ENCODE results near the gene LSM10.

Gene LSM10

DNA sequence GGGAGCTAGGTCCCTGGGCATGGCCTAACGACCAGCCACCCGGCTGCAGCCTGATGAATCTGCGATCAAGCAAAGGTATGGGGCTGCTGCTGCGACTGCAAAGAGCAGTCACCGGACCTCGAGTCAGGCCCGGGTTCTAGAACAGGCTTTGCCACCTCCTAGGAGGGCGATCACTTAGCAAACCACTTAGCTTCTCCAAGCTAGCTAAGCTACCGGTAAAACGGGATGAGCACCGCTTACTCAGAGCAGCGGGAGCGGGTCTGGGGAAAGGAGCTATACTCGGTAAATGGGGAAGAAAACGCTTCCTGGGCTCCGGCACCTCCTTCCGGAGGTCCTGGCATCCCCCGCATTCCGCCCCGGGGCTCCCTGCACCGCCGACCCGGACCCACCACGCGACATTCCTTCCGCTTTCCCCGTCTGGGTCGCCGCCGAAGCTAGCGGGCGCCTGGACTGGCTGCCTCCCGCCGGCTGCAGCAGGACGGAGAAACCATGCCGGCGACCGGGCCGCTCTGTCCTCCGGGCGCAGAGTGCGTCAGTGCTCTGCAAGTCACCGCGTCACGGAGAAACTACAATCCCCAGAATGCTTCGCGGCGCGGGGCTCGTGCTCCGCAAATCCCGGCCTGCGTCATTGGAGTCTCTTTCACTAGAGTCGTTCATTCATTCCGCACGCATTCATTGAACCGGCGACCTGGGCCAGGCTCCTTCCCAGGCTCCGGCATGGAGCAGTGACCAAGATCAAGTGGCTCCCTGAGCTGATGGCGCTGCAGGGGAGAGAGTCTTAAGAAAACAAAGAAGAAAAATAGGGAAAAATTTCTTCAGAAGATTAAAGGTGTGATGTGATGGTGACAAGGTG lies at the start of gene LSM10:
Gene LSM10 (minus strand): TSS at position 531 of the 853 bp plus-strand sequence. CDS start 3,779 bp downstream, outside the sequence.
- Mint-ChIP-seq H3K36me3 (peaks cover 23% of the 10 kb centered on the region), H3K4me1 (peaks cover 36% of the 10 kb centered on the region), H3K9me3 (peaks cover 2% of the 10 kb centered on the region), H3K27ac (peak within 1 kb of the TSS; percentile 95), H3K4me3 (peak within 1 kb of the TSS; percentile 96), H3K27me3 (no peaks in the 10 kb centered on the region)
- CTCF ChIA-PET: interaction anchor here (1.0 to 3.6 kb wide), 5 partner anchors 9 to 55 kb away, joined by 3 to 16 read pairs (median 12); no protein-coding TSS in a partner anchor
- peak; percentile 95 for DNase-seq

DNA sequence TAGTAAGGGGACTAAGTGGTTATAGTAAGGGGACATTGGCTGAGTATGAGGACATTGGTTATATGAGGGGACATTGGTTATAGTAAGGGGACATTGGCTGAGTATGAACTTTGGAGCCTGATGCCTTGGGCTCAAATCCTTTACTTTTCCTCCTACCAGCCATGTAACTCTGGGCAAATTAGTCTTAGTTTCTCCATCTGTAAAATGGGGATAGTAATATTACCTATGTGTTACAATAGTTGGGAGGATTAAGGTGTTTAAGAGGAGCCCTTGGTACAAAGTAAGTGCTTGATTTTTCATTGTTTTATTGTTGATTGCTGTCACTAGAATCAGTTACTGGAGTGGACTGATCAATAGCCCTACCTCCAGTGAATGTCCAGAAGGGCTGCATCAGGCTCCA lies 49.7 kb upstream of the LSM10 start:
- H3K36me3 Mint-ChIP-seq: peaks cover 4% of the 10 kb centered on the region
- H3K4me1 Mint-ChIP-seq: peaks cover 25% of the 10 kb centered on the region
- DNase-seq: no peak
- no peaks in the 10 kb centered on the region for H3K9me3 Mint-ChIP-seq
- CTCF ChIA-PET: interaction anchor here (0.9 to 2.3 kb wide), 5 partner anchors 8 to 105 kb away, joined by 3 to 8 read pairs (median 4); no protein-coding TSS in a partner anchor
- peaks cover 5% of the 10 kb centered on the region for H3K27me3 Mint-ChIP-seq
- H3K27ac Mint-ChIP-seq: no peak overlapping the region
- no peak overlapping the region for H3K4me3 Mint-ChIP-seq

GRCh38 chr1:36446746-36447145 lies 49.0 kb upstream of the LSM10 start:
- Mint-ChIP-seq H3K4me1 (peaks cover 23% of the 10 kb centered on the region), H3K9me3 (no peaks in the 10 kb centered on the region), H3K4me3 (no peak overlapping the region), H3K27ac (no peak overlapping the region), H3K36me3 (peaks cover 2% of the 10 kb centered on the region), H3K27me3 (peaks cover 5% of the 10 kb centered on the region)
- no peak for DNase-seq
- CTCF ChIA-PET: interaction anchor here (0.9 to 2.3 kb wide), 4 partner anchors 9 to 69 kb away, joined by 3 to 8 read pairs (median 4); no protein-coding TSS in a partner anchor

DNA sequence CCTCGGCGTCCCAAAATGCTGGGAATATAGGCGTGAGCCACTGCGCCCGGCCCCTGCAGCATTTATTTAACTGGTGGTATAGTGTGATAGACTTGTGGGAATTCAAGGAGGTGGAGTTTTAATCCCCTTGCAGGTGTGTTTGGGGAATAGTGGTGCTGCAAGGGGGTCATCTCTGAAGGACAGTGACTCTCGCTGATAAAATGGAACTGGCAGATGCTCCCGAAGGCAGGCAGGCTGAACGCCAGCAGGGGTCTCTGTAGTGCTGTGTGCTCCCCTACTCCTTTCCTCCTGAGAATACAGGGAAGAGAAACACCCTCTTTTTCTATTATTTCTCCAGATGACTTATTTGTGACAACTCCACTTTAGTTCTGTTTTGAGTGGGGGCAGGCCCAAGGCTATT lies 48.6 kb upstream of the LSM10 start:
- Mint-ChIP-seq H3K27ac (no peak overlapping the region), H3K4me3 (no peak overlapping the region), H3K9me3 (no peaks in the 10 kb centered on the region), H3K4me1 (peaks cover 18% of the 10 kb centered on the region), H3K27me3 (peaks cover 5% of the 10 kb centered on the region), H3K36me3 (peaks cover 2% of the 10 kb centered on the region)
- DNase-seq: peak; percentile 57
- CTCF ChIA-PET: interaction anchor here (0.7 to 2.3 kb wide), 5 partner anchors 9 to 203 kb away, joined by 3 to 8 read pairs (median 3); no protein-coding TSS in a partner anchor

DNA sequence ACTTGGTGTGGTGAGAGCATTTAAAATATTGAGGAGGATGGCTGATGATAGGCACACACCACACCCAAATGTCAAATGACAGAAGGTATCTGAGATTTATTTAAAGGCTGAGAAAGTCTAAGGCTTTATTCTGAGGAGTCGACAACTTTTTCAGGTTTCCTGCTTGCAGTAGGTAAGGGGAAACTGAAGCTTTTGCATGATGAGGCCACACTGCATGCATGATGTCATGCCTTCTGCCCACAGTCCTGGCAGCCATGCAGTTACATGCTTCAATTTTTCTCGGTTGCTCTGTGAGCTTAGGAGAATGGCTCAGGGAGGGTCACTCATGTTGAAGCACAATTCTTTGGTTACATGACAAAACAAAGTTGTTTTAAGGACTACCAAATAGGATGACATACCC lies 45.6 kb upstream of the LSM10 start:
- no peak overlapping the region for H3K27ac Mint-ChIP-seq
- H3K36me3 Mint-ChIP-seq: no peaks in the 10 kb centered on the region
- CTCF ChIA-PET: no interaction called here
- no peaks in the 10 kb centered on the region for H3K9me3 Mint-ChIP-seq
- H3K27me3 Mint-ChIP-seq: peaks cover 9% of the 10 kb centered on the region
- DNase-seq: no peak
- peaks cover 7% of the 10 kb centered on the region for H3K4me1 Mint-ChIP-seq
- H3K4me3 Mint-ChIP-seq: no peak overlapping the region

DNA sequence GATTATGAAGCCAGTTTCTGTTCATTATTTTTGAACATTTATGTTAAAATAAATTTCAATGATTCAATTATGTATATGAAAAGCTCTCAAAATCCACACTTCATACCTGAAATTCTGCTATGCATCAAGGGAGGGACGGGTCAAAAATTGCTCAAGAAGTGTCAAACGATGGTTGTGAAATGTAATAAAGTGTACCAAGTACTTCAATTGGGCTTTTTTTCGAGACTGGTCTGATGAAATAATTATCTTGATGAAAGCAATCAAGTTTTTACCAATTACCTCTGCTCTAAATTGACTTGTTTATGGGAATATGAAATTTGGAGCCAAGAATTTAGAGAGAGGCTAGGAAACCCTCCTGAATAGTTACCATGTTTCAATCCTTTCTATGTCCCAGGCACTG lies 44.6 kb upstream of the LSM10 start:
- CTCF ChIA-PET: no interaction called here
- H3K27ac Mint-ChIP-seq: no peak overlapping the region

GRCh38 chr1:36440646-36441045 lies 42.9 kb upstream of the LSM10 start:
- CTCF ChIA-PET: no interaction called here
- H3K36me3 Mint-ChIP-seq: no peaks in the 10 kb centered on the region
- peaks cover 9% of the 10 kb centered on the region for H3K27me3 Mint-ChIP-seq
- DNase-seq: no peak
- H3K4me1 Mint-ChIP-seq: no peaks in the 10 kb centered on the region
- H3K9me3 Mint-ChIP-seq: no peaks in the 10 kb centered on the region
- H3K4me3 Mint-ChIP-seq: no peak overlapping the region
- peak overlapping the region; percentile 5 for H3K27ac Mint-ChIP-seq

More for the DNA sequence above, 44.6 kb upstream of the LSM10 start:
- Mint-ChIP-seq H3K36me3 (no peaks in the 10 kb centered on the region), H3K9me3 (no peaks in the 10 kb centered on the region), H3K27me3 (peaks cover 9% of the 10 kb centered on the region), H3K4me3 (no peak overlapping the region), H3K4me1 (peaks cover 7% of the 10 kb centered on the region)
- DNase-seq: no peak

DNA sequence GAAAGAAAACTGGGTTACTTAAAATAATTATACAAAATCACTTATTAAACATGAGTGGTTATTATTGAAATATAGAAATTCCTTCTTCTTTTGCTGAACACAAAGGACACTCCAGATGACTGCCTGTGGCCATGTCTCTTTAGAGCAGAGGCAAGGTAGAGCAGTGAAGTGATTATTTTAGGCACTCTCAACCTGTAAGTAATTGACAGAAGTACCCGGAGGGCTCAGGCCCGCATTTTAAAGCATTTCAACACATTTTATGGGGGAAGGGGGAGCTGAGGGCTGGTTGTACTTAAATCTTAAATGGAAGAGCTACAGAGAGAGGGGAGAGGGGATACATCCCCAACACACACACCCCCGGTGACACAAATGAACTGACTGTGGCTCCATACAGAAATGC lies 42.3 kb upstream of the LSM10 start:
- no peak for DNase-seq
- Mint-ChIP-seq H3K36me3 (no peaks in the 10 kb centered on the region), H3K4me3 (no peak overlapping the region), H3K27ac (no peak overlapping the region), H3K9me3 (no peaks in the 10 kb centered on the region), H3K27me3 (peaks cover 9% of the 10 kb centered on the region), H3K4me1 (no peaks in the 10 kb centered on the region)
- CTCF ChIA-PET: no interaction called here

GRCh38 chr1:36438715-36439114 lies 41.0 kb upstream of the LSM10 start:
- no peaks in the 10 kb centered on the region for H3K9me3 Mint-ChIP-seq
- H3K36me3 Mint-ChIP-seq: no peaks in the 10 kb centered on the region
- no peaks in the 10 kb centered on the region for H3K4me1 Mint-ChIP-seq
- no peak for DNase-seq
- CTCF ChIA-PET: no interaction called here
- no peak overlapping the region for H3K27ac Mint-ChIP-seq
- peaks cover 9% of the 10 kb centered on the region for H3K27me3 Mint-ChIP-seq
- no peak overlapping the region for H3K4me3 Mint-ChIP-seq

- DNase-seq: no peak
- Mint-ChIP-seq H3K4me1 (no peaks in the 10 kb centered on the region), H3K27ac (no peak overlapping the region), H3K27me3 (peaks cover 9% of the 10 kb centered on the region), H3K36me3 (no peaks in the 10 kb centered on the region), H3K9me3 (no peaks in the 10 kb centered on the region), H3K4me3 (no peak overlapping the region)
- CTCF ChIA-PET: no interaction called here
These were observed 39.1 kb upstream of the LSM10 start for GRCh38 chr1:36436821-36437220.

DNA sequence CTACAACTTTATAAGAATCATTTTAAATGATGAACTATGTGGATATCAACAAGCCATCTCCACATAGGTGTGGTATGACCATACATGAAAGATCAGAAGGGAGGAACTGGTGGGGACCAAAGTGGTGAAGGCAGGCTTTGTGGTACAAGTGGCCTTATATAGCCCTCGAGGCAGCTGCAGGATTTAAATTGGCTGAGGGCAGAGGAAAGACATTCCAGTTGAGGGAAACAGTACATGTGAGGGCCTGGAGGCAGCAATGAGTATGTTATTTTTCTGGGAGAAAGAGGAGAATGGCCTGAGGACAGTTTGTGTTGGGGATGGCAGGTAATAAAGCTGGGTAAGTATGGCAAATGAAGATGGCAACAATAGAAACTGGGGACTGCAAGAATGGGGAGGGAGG lies 35.4 kb upstream of the LSM10 start:
- no peak for DNase-seq
- no peak overlapping the region for H3K27ac Mint-ChIP-seq
- no peaks in the 10 kb centered on the region for H3K4me1 Mint-ChIP-seq
- H3K9me3 Mint-ChIP-seq: no peaks in the 10 kb centered on the region
- CTCF ChIA-PET: no interaction called here
- H3K27me3 Mint-ChIP-seq: peaks cover 4% of the 10 kb centered on the region
- no peak overlapping the region for H3K4me3 Mint-ChIP-seq
- no peaks in the 10 kb centered on the region for H3K36me3 Mint-ChIP-seq

DNA sequence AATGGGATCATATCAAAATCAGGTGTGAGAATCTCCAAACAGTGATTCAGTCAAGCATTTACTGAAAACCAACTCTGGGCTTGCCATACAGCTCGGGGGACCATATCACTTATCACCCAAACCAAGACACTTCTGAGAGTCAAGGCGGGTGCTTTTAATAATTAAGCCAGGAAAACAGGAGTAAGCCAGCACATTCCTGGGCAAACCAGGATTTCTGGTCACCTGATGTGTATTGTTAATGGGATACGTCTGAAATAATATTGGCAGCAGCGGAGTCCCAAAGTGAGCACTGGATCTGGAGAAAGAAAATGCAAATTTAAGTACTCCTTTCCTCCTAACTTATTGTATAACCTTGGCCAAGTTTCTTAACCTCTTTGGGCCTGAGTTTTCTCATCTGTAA lies 34.9 kb upstream of the LSM10 start:
- Mint-ChIP-seq H3K9me3 (no peaks in the 10 kb centered on the region), H3K4me3 (no peak overlapping the region), H3K27me3 (peaks cover 4% of the 10 kb centered on the region), H3K36me3 (no peaks in the 10 kb centered on the region), H3K4me1 (no peaks in the 10 kb centered on the region), H3K27ac (no peak overlapping the region)
- no peak for DNase-seq
- CTCF ChIA-PET: no interaction called here

DNA sequence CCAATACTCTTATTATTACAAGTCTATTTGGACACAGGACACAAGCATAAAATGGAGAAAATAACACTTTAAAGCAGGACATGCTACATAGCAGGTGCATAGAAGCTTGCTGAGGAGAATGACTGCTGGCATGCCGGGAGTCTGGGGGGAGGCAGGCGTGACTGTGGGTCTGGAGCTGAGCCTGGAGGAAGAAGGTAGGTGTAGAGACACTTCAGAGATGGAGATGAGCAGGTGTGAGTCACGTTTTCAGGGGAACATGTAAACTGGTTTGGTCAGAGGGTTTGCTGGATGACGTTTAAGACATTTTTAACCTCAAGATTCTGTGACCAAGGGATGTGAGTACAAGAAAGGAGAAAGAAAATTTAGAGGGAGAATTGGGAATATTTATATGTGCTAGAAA lies 28.1 kb upstream of the LSM10 start:
- no peak overlapping the region for H3K4me3 Mint-ChIP-seq
- no peak for DNase-seq
- H3K27ac Mint-ChIP-seq: no peak overlapping the region
- H3K9me3 Mint-ChIP-seq: no peaks in the 10 kb centered on the region
- H3K4me1 Mint-ChIP-seq: peaks cover 6% of the 10 kb centered on the region
- H3K27me3 Mint-ChIP-seq: peaks cover 4% of the 10 kb centered on the region
- CTCF ChIA-PET: interaction anchor here (5.8 kb wide), 1 partner anchor 83 kb away, joined by 51 read pairs; no protein-coding TSS in a partner anchor
- H3K36me3 Mint-ChIP-seq: no peaks in the 10 kb centered on the region

- CTCF ChIA-PET: interaction anchor here (0.9 to 5.8 kb wide), 11 partner anchors 9 to 322 kb away, joined by 3 to 51 read pairs (median 5); partner anchors contain the start of gene SH3D21
- H3K36me3 Mint-ChIP-seq: no peaks in the 10 kb centered on the region
- H3K27me3 Mint-ChIP-seq: peaks cover 4% of the 10 kb centered on the region
- no peaks in the 10 kb centered on the region for H3K9me3 Mint-ChIP-seq
- no peak overlapping the region for H3K27ac Mint-ChIP-seq
- DNase-seq: no peak
- H3K4me3 Mint-ChIP-seq: no peak overlapping the region
- peaks cover 18% of the 10 kb centered on the region for H3K4me1 Mint-ChIP-seq
These were observed 23.9 kb upstream of the LSM10 start for GRCh38 chr1:36421649-36422048.

DNA sequence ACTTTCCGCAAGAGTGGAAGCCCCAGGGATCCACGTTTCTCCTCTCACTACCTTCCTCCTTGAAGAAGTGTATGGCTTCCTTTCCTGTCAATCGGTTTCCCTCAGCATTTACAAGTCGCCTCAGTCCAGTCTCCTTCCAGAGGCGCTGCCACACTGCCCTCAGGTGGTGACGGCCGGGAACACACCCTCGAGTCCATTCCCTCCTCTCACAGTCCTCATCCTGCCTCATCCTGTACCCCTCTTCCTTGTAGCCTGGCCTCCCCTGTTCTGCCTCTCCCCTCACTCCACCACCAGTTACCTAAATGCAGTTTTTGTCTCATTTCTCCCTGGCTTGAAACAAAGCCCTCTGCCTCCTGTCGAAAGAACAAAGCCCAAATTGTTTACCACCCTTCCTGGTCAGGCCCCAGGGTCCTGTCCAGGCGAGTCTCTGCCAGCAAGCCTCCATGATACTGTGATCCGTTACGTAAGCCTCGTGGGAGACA lies 23.2 kb upstream of the LSM10 start:
- Mint-ChIP-seq H3K4me1 (peaks cover 18% of the 10 kb centered on the region), H3K27ac (peak overlapping the region; percentile 67), H3K27me3 (peaks cover 3% of the 10 kb centered on the region), H3K36me3 (no peaks in the 10 kb centered on the region), H3K4me3 (peak overlapping the region; percentile 44), H3K9me3 (no peaks in the 10 kb centered on the region)
- DNase-seq: peak; percentile 94
- CTCF ChIA-PET: interaction anchor here (0.8 to 5.8 kb wide), 16 partner anchors 8 to 321 kb away, joined by 3 to 51 read pairs (median 6); partner anchors contain the start of genes EVA1B, SH3D21 and TRAPPC3

All from activated naive CD4-positive, alpha-beta T cell treated with anti-CD3 and anti-CD28 coated beads, Interleukin-2, amount 10 ng/mL, durations not matched to agents 7 days and 5 days (primary cell).